ENCODE measurements around the gene STAMBP.

Gene STAMBP

GRCh38 chr2:73908689-73909652, 80.2 kb downstream of the STAMBP start:
- in situ Hi-C loops (cut with HindIII; ENCODE audit: low sequenced_read_pairs): no loop called here
- TF ChIP-seq CTCF (IDR thresholded peaks at IDR 0.05; ENCODE audit: low read depth, low read length): no peak
- DNase-seq (ENCODE audit: low read depth, low spot score): no peak
- H3K4me3 ChIP-seq (ENCODE audit: low read depth, low read length): no peak overlapping the region

GRCh38 chr2:73910873-73911547, 82.2 kb downstream of the STAMBP start:
- no peak for TF ChIP-seq CTCF (IDR thresholded peaks at IDR 0.05; ENCODE audit: low read depth, low read length)
- DNase-seq (ENCODE audit: low read depth, low spot score): no peak
- no peak overlapping the region for H3K4me3 ChIP-seq (ENCODE audit: low read depth, low read length)
- in situ Hi-C loops (cut with HindIII; ENCODE audit: low sequenced_read_pairs): no loop called here

- no peak for TF ChIP-seq CTCF (IDR thresholded peaks at IDR 0.05; ENCODE audit: low read depth, low read length)
- no peak for DNase-seq (ENCODE audit: low read depth, low spot score)
- in situ Hi-C loops (cut with HindIII; ENCODE audit: low sequenced_read_pairs): no loop called here
- H3K4me3 ChIP-seq (ENCODE audit: low read depth, low read length): no peak overlapping the region
Measured at GRCh38 chr2:73911548-73912208, 82.9 kb downstream of the STAMBP start.

- no peak for DNase-seq (ENCODE audit: low read depth, low spot score)
- in situ Hi-C loops (cut with HindIII; ENCODE audit: low sequenced_read_pairs): no loop called here
- TF ChIP-seq CTCF (IDR thresholded peaks at IDR 0.05; ENCODE audit: low read depth, low read length): no peak
- H3K4me3 ChIP-seq (ENCODE audit: low read depth, low read length): no peak overlapping the region
Measured at GRCh38 chr2:73913414-73914054, 84.8 kb downstream of the STAMBP start.

GRCh38 chr2:73914667-73915066, 85.9 kb downstream of the STAMBP start:
- in situ Hi-C loops (cut with HindIII; ENCODE audit: low sequenced_read_pairs): no loop called here
- DNase-seq (ENCODE audit: low read depth, low spot score): no peak
- H3K4me3 ChIP-seq (ENCODE audit: low read depth, low read length): no peak overlapping the region
- no peak for TF ChIP-seq CTCF (IDR thresholded peaks at IDR 0.05; ENCODE audit: low read depth, low read length)

GRCh38 chr2:73915437-73915993, 86.8 kb downstream of the STAMBP start:
- in situ Hi-C loops (cut with HindIII; ENCODE audit: low sequenced_read_pairs): no loop called here
- no peak overlapping the region for H3K4me3 ChIP-seq (ENCODE audit: low read depth, low read length)
- no peak for DNase-seq (ENCODE audit: low read depth, low spot score)
- TF ChIP-seq CTCF (IDR thresholded peaks at IDR 0.05; ENCODE audit: low read depth, low read length): no peak

Data from astrocyte of the spinal cord (primary cell).